ENCODE results near the gene ICOSLG. TPM values are rescaled to one million over a fixed set of nuclear protein-coding genes. Genes with fewer than 3 reads are reported as not detected.

ICOSLG gene
- total RNA-seq, 2 experiments from 2014 or later = 22.2 to 22.9 TPM

- no peak overlapping the region for H3K27ac Mint-ChIP-seq
- ATAC-seq (ENCODE audit: poor library complexity) = no peak
- H3K4me1 Mint-ChIP-seq (ENCODE audit: low read depth) = no peaks in the 10 kb centered on the region
- no peak for TF ChIP-seq CTCF (IDR thresholded peaks at IDR 0.05)
- POLR2A ChIA-PET = no interaction called here
- CTCF ChIA-PET = no interaction called here
- no peaks in the 10 kb centered on the region for H3K36me3 Mint-ChIP-seq (ENCODE audit: low read depth)
- H3K36me3 ChIP-seq (ENCODE audit: insufficient read depth, low read length) = no peaks in the 10 kb centered on the region
- H3K4me3 ChIP-seq (ENCODE audit: low read length) = no peak overlapping the region
- H3K4me1 ChIP-seq (ENCODE audit: insufficient read depth, low read length) = no peaks in the 10 kb centered on the region
- H3K9me3 Mint-ChIP-seq = no peaks in the 10 kb centered on the region
- H3K9me3 ChIP-seq (ENCODE audit: control insufficient read depth in 1 of 2, insufficient read depth in 1 of 2, low read length in 2 of 2) = no peaks in the 10 kb centered on the region
- H3K27me3 Mint-ChIP-seq = no peaks in the 10 kb centered on the region
- no peak overlapping the region for H3K4me3 Mint-ChIP-seq
- no peak overlapping the region for H3K27ac ChIP-seq (ENCODE audit: low read depth in 1 of 2, low read length in 2 of 2)
- no peaks in the 10 kb centered on the region for H3K27me3 ChIP-seq (ENCODE audit: control insufficient read depth in 1 of 2, insufficient read depth in 2 of 2, low read length in 2 of 2)
- intact Hi-C loops (cut with DNase I, micrococcal nuclease) = no loop called here
- DNase-seq = peak in 1 of 14 experiments; percentile 9
Observed at GRCh38 chr21:44260791-44261631, 20.3 kb upstream of the ICOSLG start.

- no peaks in the 10 kb centered on the region for H3K36me3 Mint-ChIP-seq (ENCODE audit: low read depth)
- TF ChIP-seq CTCF (IDR thresholded peaks at IDR 0.05) = no peak
- no peak overlapping the region for H3K27ac Mint-ChIP-seq
- H3K4me3 Mint-ChIP-seq = no peak overlapping the region
- no peaks in the 10 kb centered on the region for H3K36me3 ChIP-seq (ENCODE audit: insufficient read depth, low read length)
- intact Hi-C loops (cut with DNase I, micrococcal nuclease) = no loop called here
- no peaks in the 10 kb centered on the region for H3K9me3 ChIP-seq (ENCODE audit: control insufficient read depth in 1 of 2, insufficient read depth in 1 of 2, low read length in 2 of 2)
- no peak overlapping the region for H3K27ac ChIP-seq (ENCODE audit: low read depth in 1 of 2, low read length in 2 of 2)
- ATAC-seq (ENCODE audit: poor library complexity) = no peak
- DNase-seq = no peak
- H3K4me3 ChIP-seq (ENCODE audit: low read length) = no peak overlapping the region
- H3K4me1 ChIP-seq (ENCODE audit: insufficient read depth, low read length) = no peaks in the 10 kb centered on the region
- H3K27me3 ChIP-seq (ENCODE audit: control insufficient read depth in 1 of 2, insufficient read depth in 2 of 2, low read length in 2 of 2) = no peaks in the 10 kb centered on the region
- no peaks in the 10 kb centered on the region for H3K27me3 Mint-ChIP-seq
- no peaks in the 10 kb centered on the region for H3K4me1 Mint-ChIP-seq (ENCODE audit: low read depth)
- POLR2A ChIA-PET = no interaction called here
- H3K9me3 Mint-ChIP-seq = no peaks in the 10 kb centered on the region
- CTCF ChIA-PET = no interaction called here
Observed at GRCh38 chr21:44260066-44260465, 19.3 kb upstream of the ICOSLG start.

GRCh38 chr21:44259082-44259705, 18.5 kb upstream of the ICOSLG start:
- TF ChIP-seq CTCF (IDR thresholded peaks at IDR 0.05) = no peak
- no peak for DNase-seq
- ChIA-PET POLR2A (no interaction called here), CTCF (no interaction called here)
- no peaks in the 10 kb centered on the region for H3K9me3 Mint-ChIP-seq
- H3K4me3 ChIP-seq (ENCODE audit: low read length) = no peak overlapping the region
- H3K27me3 Mint-ChIP-seq = no peaks in the 10 kb centered on the region
- H3K9me3 ChIP-seq (ENCODE audit: control insufficient read depth in 1 of 2, insufficient read depth in 1 of 2, low read length in 2 of 2) = no peaks in the 10 kb centered on the region
- H3K27me3 ChIP-seq (ENCODE audit: control insufficient read depth in 1 of 2, insufficient read depth in 2 of 2, low read length in 2 of 2) = no peaks in the 10 kb centered on the region
- no peak overlapping the region for H3K4me3 Mint-ChIP-seq
- no peak overlapping the region for H3K27ac Mint-ChIP-seq
- no peaks in the 10 kb centered on the region for H3K4me1 Mint-ChIP-seq (ENCODE audit: low read depth)
- H3K27ac ChIP-seq (ENCODE audit: low read depth in 1 of 2, low read length in 2 of 2) = no peak overlapping the region
- intact Hi-C loops (cut with DNase I, micrococcal nuclease) = no loop called here
- H3K36me3 ChIP-seq (ENCODE audit: insufficient read depth, low read length) = no peaks in the 10 kb centered on the region
- H3K36me3 Mint-ChIP-seq (ENCODE audit: low read depth) = no peaks in the 10 kb centered on the region
- no peaks in the 10 kb centered on the region for H3K4me1 ChIP-seq (ENCODE audit: insufficient read depth, low read length)
- ATAC-seq (ENCODE audit: poor library complexity) = no peak
